Epithelial cell of umbilical artery (primary cell): Measurements from ENCODE around the gene GGCX. TPM values are rescaled to one million over a fixed set of nuclear protein-coding genes. Genes with fewer than 3 reads are reported as not detected.

Source experiments
- total RNA-seq: library from RNA; depleted of rRNA; stranded (reverse); fragments of >200 nt; gene quantifications from 2 replicates; pipeline ENCODE4 v1.2.3, GENCODE V29; 2014

The GGCX gene
- total RNA-seq: 38.0 and 50.6 TPM in 2 replicates

DNA sequence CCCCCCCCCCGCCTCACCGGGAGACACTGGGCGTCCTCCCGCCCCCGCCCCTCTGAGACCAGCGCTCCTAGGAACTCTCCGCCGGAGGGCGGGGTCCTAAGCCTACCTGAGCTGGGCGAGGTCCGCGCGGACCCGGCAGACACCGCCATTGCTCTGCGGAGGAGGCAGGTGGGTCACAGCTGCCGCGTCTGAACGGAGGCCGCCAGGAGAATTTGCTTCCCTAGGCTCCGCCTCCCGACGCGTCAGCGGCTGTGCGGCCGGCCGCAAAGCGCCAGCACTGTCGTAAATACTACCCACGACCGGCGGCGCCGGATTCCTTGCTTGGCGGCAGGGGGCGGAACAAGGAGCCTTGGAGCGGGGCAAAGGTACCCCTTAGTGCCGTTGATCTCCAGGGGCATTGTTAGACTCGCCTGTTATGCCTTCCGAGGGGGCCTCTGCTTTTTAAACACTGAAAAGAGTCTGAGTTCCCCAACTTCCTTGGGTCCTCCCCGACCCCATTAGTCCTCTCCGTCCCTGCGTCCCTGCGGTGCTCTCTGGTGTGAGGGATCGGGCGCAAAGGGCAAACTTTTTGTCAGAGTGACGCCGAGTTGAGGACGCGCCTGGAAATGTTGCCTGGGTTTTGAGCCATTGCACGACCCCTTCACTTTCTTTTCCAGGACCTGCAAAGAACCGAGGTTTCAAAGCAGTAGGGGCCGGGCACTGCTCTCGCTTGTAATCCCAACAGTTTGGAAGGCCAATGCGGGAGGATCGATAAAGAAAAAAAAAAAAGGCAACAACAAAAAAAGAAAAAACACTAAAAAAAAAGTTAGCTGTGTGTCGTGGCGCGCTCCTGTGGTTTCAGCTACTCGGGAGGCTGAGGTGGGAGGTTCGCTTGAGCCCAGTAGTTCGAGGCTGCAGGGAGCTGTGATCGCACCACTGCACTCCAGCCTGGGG is at the start of gene GGCX:
GGCX (minus strand) TSS at position 214 of the 933 bp plus-strand sequence; CDS start at position 149, 65 bp downstream.

DNA sequence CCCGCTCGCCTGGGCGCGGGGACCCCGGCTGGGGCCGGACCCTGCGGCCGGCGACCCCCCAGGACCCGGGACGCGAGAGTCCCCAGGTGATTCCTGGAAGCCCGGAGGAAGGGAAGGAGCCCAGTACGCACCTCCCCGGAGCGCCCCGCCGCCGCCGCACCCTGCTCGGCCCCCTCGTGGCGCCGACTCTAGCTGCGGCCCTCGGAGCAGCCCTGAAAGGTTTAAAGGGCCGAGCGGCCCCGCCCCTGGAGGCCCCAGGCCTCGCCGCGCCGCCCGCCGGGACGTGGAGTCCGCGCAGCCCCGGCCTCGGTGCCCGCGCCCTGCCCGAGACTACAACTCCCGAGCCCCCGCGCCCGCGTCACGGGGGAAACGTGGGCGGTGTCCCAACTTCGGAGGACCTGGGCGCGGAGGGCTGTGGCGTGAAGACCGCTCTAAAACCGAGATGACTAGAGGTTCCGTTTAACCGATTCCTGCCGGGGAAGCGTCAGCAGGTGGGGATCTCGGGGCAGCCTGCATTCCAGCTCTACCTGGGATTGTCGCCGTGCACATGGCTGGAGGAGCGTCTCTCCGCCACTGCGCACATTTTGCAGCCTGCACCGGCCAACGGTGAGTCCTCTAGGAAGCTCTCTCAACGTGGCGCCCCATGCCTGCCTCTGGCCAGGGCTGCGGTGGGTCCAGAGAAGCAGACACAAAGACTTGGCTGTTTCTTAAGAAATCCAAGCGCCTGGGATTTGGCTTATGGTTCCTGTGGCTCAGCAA is 41.4 kb upstream of the GGCX start, which contains the start of gene TMEM150A:
TMEM150A (minus strand) TSS at position 223 of the 759 bp plus-strand sequence. CDS start 750 bp downstream, outside the sequence.

DNA sequence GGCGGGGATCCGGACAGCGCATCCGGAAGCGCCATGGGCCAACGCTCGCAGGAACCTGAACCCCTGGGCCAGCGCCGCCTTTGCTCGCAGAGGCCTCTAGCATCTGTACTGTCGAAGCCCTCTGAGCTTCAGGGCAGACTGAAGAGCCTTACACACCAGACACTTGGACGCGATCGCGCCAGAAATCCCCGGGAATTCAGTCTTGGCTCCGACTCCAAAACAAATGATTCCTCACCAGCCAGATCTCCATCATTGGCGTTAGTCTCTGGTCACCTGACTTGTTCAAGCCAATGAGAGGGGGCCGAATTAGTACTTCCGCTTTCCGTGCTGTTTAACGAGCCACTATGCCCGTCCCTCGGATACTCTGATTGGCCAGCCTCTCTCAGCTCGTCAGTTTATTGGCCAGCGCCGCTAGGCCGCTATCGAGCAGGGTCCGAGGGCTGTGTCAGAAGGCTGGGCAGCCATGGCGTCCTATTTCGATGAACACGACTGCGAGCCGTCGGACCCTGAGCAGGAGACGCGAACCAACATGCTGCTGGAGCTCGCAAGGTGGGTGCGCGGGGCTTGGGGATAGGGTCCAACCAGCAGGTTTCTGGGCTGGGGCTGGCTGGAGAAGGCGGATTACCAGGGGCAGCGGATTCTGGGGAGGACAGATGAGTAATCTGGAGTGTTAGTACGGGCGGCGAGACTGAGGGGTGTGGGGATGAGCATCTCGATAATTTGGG is 34.2 kb upstream of the GGCX start, which contains the start of gene RNF181:
RNF181 (plus strand) TSS at position 445 of the 725 bp plus-strand sequence; CDS start at position 464, 19 bp downstream.

GRCh38 chr2:85584354-85584856 is 23.1 kb upstream of the GGCX start, which contains the start of gene VAMP5:
Gene VAMP5, plus strand, starts transcription at chr2:85584431. Its CDS starts 60 bp downstream, at chr2:85584491.

GRCh38 chr2:85577386-85578242 is 16.3 kb upstream of the GGCX start, which contains the start of gene VAMP8:
Gene VAMP8, plus strand, starts transcription at chr2:85577586. Its CDS starts 61 bp downstream, at chr2:85577647.

GRCh38 chr2:85538507-85539360 is 22.6 kb downstream of the GGCX start, which contains the start of gene MAT2A:
Gene MAT2A, plus strand, starts transcription at chr2:85539168. Its CDS starts 120 bp downstream, at chr2:85539288.

Other genes with a start within 250 kb of the GGCX start
- 95.2 and 110 TPM in 2 replicates for gene TGOLN2, start 233.5 kb downstream of the GGCX start, total RNA-seq
- 43.6 and 54.6 TPM in 2 replicates for gene RETSAT, start 207.0 kb downstream of the GGCX start, total RNA-seq
- 10.7 and 14.3 TPM in 2 replicates for gene ELMOD3, start 206.7 kb downstream of the GGCX start, total RNA-seq
- 39.7 and 40.9 TPM in 2 replicates for gene CAPG, start 151.1 kb downstream of the GGCX start, total RNA-seq
- gene SH2D6, start 142.8 kb downstream of the GGCX start, total RNA-seq: 0.30 and 0.32 TPM in 2 replicates
- gene MAT2A, start 22.3 kb downstream of the GGCX start, total RNA-seq: 80.9 and 102 TPM in 2 replicates
- 34.1 and 83.1 TPM in 2 replicates for gene VAMP8, start 16.1 kb upstream of the GGCX start, total RNA-seq
- gene VAMP5, start 22.9 kb upstream of the GGCX start, total RNA-seq: 80.7 and 81.9 TPM in 2 replicates
- 278 and 302 TPM in 2 replicates for gene RNF181, start 34.3 kb upstream of the GGCX start, total RNA-seq
- gene TMEM150A, start 41.2 kb upstream of the GGCX start, total RNA-seq: 7.1 and 7.4 TPM in 2 replicates
- gene C2orf68, start 50.6 kb upstream of the GGCX start, total RNA-seq: 14.9 and 15.3 TPM in 2 replicates
- gene USP39, start 54.7 kb upstream of the GGCX start, total RNA-seq: 47.7 and 62.0 TPM in 2 replicates
- gene SFTPB, start 106.7 kb upstream of the GGCX start, total RNA-seq: not detected in 2 replicates
- not detected in 2 replicates for gene GNLY, start 132.9 kb upstream of the GGCX start, total RNA-seq
- 4.0 and 5.8 TPM in 2 replicates for gene ATOH8, start 192.5 kb upstream of the GGCX start, total RNA-seq